ENCODE data around the gene SYTL3.

Gene SYTL3

DNA sequence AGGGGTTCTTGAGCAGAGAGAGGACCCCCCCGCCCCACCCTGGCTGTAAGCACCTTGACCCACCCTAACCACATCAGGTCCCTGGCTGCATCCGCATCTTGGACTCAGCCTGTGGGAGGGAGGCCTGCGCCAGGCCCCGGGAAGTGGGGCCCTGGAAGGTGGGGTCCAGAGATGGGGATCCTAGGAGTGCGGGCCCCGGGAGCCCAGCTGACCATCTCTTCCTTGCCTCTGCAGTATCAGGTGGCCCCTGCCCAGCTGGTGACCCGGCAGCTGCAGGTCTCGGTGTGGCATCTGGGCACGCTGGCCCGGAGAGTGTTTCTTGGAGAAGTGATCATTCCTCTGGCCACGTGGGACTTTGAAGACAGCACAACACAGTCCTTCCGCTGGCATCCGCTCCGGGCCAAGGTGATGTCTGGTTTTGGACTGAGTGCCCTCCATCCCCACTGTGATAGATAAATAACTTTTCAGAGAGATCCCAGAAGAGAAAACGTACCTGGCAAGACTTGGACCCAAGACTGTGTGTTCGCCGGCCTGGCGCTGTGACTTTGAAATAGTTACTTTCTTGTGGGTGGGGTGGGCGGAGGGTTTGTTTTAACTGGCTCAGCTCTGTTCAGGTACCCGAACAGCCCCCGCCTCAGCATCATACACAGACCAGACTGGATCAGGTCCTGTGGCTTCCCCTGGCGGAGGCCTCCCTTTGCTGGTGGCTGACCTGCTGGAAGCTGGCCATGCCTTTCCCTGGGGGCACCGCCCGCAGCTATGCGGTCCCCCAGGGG lies 107.3 kb downstream of the SYTL3 start:
- no peaks in the 10 kb centered on the region for H3K9me3 ChIP-seq (ENCODE audit: insufficient read depth, low read length, severe bottlenecking)
- H3K27me3 ChIP-seq (ENCODE audit: insufficient read depth, low read length, poor library complexity) = no peaks in the 10 kb centered on the region
- H3K9ac ChIP-seq (ENCODE audit: low read depth, low read length) = no peak overlapping the region
- 0 out of 2 replicates have a peak, but pooled peaks cover 3% of the 10 kb centered on the region for H4K20me1 ChIP-seq (ENCODE audit: insufficient read depth, low read length)
- TF ChIP-seq EZH2 (IDR thresholded peaks at IDR 0.05; ENCODE audit: borderline replicate concordance, low read depth, low read length, severe bottlenecking) = no peak
- TF ChIP-seq, protein P1, sequence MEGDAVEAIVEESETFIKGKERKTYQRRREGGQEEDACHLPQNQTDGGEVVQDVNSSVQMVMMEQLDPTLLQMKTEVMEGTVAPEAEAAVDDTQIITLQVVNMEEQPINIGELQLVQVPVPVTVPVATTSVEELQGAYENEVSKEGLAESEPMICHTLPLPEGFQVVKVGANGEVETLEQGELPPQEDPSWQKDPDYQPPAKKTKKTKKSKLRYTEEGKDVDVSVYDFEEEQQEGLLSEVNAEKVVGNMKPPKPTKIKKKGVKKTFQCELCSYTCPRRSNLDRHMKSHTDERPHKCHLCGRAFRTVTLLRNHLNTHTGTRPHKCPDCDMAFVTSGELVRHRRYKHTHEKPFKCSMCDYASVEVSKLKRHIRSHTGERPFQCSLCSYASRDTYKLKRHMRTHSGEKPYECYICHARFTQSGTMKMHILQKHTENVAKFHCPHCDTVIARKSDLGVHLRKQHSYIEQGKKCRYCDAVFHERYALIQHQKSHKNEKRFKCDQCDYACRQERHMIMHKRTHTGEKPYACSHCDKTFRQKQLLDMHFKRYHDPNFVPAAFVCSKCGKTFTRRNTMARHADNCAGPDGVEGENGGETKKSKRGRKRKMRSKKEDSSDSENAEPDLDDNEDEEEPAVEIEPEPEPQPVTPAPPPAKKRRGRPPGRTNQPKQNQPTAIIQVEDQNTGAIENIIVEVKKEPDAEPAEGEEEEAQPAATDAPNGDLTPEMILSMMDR (IDR thresholded peaks at IDR 0.05; ENCODE audit: borderline replicate concordance, extremely low read depth, low read length, poor library complexity, severe bottlenecking) = no peak
- H3K27ac ChIP-seq (ENCODE audit: low read length) = no peak overlapping the region
- H2AFZ ChIP-seq (ENCODE audit: low read depth, low read length) = no peak overlapping the region
- ATAC-seq (ENCODE audit: insufficient read depth, low read depth) = no peak
- no peaks in the 10 kb centered on the region for H3K4me1 ChIP-seq (ENCODE audit: insufficient read depth, low read length)
- no peaks in the 10 kb centered on the region for H3K36me3 ChIP-seq (ENCODE audit: insufficient read depth, low read length)
- no peaks in the 10 kb centered on the region for H3K79me2 ChIP-seq (ENCODE audit: insufficient read depth, low read length)
- H3K4me3 ChIP-seq (ENCODE audit: low read depth in 1 of 2, low read length in 2 of 2) = no peak overlapping the region
- DNase-seq = no peak
- no peak overlapping the region for H3K4me2 ChIP-seq (ENCODE audit: insufficient read depth, low read length)

DNA sequence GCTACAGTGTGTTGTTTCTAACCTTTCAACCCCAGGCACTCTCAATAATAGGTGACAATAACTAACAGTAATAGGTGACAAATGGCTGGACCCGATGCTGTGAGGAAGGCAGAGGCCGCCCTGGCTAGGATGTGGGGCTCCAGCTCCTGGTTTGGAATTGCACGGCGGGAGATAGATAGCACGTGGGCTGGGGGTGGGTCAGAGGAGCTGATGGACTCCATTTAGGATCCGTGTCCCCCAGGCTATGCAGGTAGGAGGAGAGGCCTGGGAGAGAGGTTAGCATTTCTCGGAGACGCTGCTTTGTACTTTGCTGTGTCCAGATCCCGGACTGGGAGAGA lies 107.9 kb downstream of the SYTL3 start:
- ATAC-seq (ENCODE audit: insufficient read depth, low read depth) = no peak
- no peak for TF ChIP-seq EZH2 (IDR thresholded peaks at IDR 0.05; ENCODE audit: borderline replicate concordance, low read depth, low read length, severe bottlenecking)
- Histone ChIP-seq H3K4me3 (ENCODE audit: low read depth in 1 of 2, low read length in 2 of 2) (no peak overlapping the region), H3K27ac (ENCODE audit: low read length) (no peak overlapping the region), H3K79me2 (ENCODE audit: insufficient read depth, low read length) (no peaks in the 10 kb centered on the region), H3K9me3 (ENCODE audit: insufficient read depth, low read length, severe bottlenecking) (no peaks in the 10 kb centered on the region), H3K36me3 (ENCODE audit: insufficient read depth, low read length) (no peaks in the 10 kb centered on the region), H3K4me1 (ENCODE audit: insufficient read depth, low read length) (no peaks in the 10 kb centered on the region), H3K27me3 (ENCODE audit: insufficient read depth, low read length, poor library complexity) (no peaks in the 10 kb centered on the region), H3K9ac (ENCODE audit: low read depth, low read length) (no peak overlapping the region), H2AFZ (ENCODE audit: low read depth, low read length) (no peak overlapping the region), H3K4me2 (ENCODE audit: insufficient read depth, low read length) (no peak overlapping the region), H4K20me1 (ENCODE audit: insufficient read depth, low read length) (0 out of 2 replicates have a peak, but pooled peaks cover 3% of the 10 kb centered on the region)
- no peak for DNase-seq

DNA sequence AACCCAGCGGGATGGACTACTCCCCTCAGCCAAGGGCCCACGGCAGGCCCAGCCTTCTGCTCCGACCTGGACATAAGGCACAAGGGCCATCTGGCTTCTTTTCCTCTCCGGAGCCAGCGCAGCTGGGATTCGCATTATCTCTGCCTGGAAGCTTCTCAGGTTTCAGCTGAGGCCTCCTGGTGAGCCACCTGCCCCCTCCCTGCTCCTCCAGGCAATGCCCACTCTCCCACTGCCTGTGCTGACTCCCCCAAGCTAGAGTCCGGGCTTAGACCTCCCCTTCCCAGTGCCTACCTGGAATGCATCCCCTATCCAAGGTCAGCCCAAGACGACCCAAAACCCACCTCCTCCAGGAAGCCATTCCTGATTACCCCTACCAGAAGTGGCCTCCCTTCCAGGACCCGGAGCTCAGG lies 108.6 kb downstream of the SYTL3 start:
- Histone ChIP-seq H3K36me3 (ENCODE audit: insufficient read depth, low read length) (no peaks in the 10 kb centered on the region), H3K27me3 (ENCODE audit: insufficient read depth, low read length, poor library complexity) (no peaks in the 10 kb centered on the region), H3K4me1 (ENCODE audit: insufficient read depth, low read length) (no peaks in the 10 kb centered on the region), H3K27ac (ENCODE audit: low read length) (no peak overlapping the region), H4K20me1 (ENCODE audit: insufficient read depth, low read length) (0 out of 2 replicates have a peak, but pooled peaks cover 7% of the 10 kb centered on the region), H2AFZ (ENCODE audit: low read depth, low read length) (no peak overlapping the region), H3K9ac (ENCODE audit: low read depth, low read length) (no peak overlapping the region), H3K4me2 (ENCODE audit: insufficient read depth, low read length) (no peak overlapping the region), H3K9me3 (ENCODE audit: insufficient read depth, low read length, severe bottlenecking) (no peaks in the 10 kb centered on the region), H3K4me3 (ENCODE audit: low read depth in 1 of 2, low read length in 2 of 2) (no peak overlapping the region), H3K79me2 (ENCODE audit: insufficient read depth, low read length) (no peaks in the 10 kb centered on the region)
- no peak for ATAC-seq (ENCODE audit: insufficient read depth, low read depth)
- no peak for DNase-seq
- TF ChIP-seq EZH2 (IDR thresholded peaks at IDR 0.05; ENCODE audit: borderline replicate concordance, low read depth, low read length, severe bottlenecking) = no peak
- TF ChIP-seq, protein P1 (IDR thresholded peaks at IDR 0.05; ENCODE audit: borderline replicate concordance, extremely low read depth, low read length, poor library complexity, severe bottlenecking) = no peak

DNA sequence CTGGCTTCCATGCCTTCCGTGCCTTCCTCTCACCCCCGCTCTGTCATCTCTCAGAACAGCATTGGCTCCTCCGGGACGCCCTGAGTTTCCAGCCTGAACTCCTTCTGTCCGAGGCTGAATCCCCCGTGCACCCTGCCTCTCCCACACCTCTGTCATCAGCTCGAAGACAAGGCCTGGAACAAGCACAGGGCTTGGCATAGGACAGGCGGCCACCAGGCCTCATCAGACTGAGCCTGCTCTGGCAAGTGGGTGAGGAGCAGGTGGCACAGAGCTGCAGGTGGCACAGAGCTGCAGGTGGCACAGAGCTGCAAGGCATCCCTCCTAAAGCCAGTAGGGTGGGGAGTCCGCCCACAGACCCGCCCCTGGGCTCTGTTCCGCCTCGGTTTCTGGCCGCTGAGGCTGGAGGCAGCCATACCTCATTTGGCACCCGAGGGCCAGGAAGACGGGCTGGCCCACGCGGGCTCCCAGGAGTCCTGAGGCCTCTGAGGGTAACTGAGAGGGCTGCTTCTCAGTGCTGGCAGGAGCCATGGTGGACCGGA lies 109.2 kb downstream of the SYTL3 start:
- Histone ChIP-seq H3K4me3 (ENCODE audit: low read depth in 1 of 2, low read length in 2 of 2) (no peak overlapping the region), H3K79me2 (ENCODE audit: insufficient read depth, low read length) (no peaks in the 10 kb centered on the region), H3K27ac (ENCODE audit: low read length) (no peak overlapping the region), H4K20me1 (ENCODE audit: insufficient read depth, low read length) (peaks cover 10% of the 10 kb centered on the region; the same call in 1 of the 2 replicates), H2AFZ (ENCODE audit: low read depth, low read length) (no peak overlapping the region), H3K4me2 (ENCODE audit: insufficient read depth, low read length) (no peak overlapping the region), H3K27me3 (ENCODE audit: insufficient read depth, low read length, poor library complexity) (no peaks in the 10 kb centered on the region), H3K9me3 (ENCODE audit: insufficient read depth, low read length, severe bottlenecking) (no peaks in the 10 kb centered on the region), H3K9ac (ENCODE audit: low read depth, low read length) (no peak overlapping the region), H3K36me3 (ENCODE audit: insufficient read depth, low read length) (no peaks in the 10 kb centered on the region), H3K4me1 (ENCODE audit: insufficient read depth, low read length) (no peaks in the 10 kb centered on the region)
- TF ChIP-seq EZH2 (IDR thresholded peaks at IDR 0.05; ENCODE audit: borderline replicate concordance, low read depth, low read length, severe bottlenecking) = no peak
- TF ChIP-seq, protein P1 (IDR thresholded peaks at IDR 0.05; ENCODE audit: borderline replicate concordance, extremely low read depth, low read length, poor library complexity, severe bottlenecking) = no peak
- DNase-seq (no peak), ATAC-seq (ENCODE audit: insufficient read depth, low read depth) (0 out of 3 replicates have a peak, but pooled peaks have one; percentile 23)
